HFFc6 (cell line): ENCODE results near the gene RAB37. TPM values are rescaled to one million over a fixed set of nuclear protein-coding genes. Genes with fewer than 3 reads are reported as not detected.

Experiments
- DNase-seq: peaks from one replicate; pipeline ENCODE4 v3.0.0-alpha.2; 2018
- H3K27ac Mint-ChIP-seq: 2 replicates; pipeline ENCODE4 v1.8.0; 2020; ENCODE audit warnings: mild to moderate bottlenecking, mixed read lengths
- H3K27me3 Mint-ChIP-seq: 2 replicates; pipeline ENCODE4 v1.8.0; 2021; ENCODE audit warnings: mild to moderate bottlenecking, moderate library complexity, mixed read lengths; ENCODE audit not compliant: insufficient read depth
- H3K36me3 Mint-ChIP-seq: 2 replicates; pipeline ENCODE4 v1.8.0; 2021; ENCODE audit warnings: low read depth, mixed read lengths
- H3K4me1 Mint-ChIP-seq: 2 replicates; pipeline ENCODE4 v1.8.0; 2020; ENCODE audit warnings: low read depth, mixed read lengths
- H3K4me3 Mint-ChIP-seq: 2 replicates; pipeline ENCODE4 v1.8.0; 2020; ENCODE audit warnings: mild to moderate bottlenecking, moderate library complexity, mixed read lengths
- H3K9me3 Mint-ChIP-seq: 2 replicates; pipeline ENCODE4 v1.8.0; 2020; ENCODE audit warnings: mild to moderate bottlenecking, mixed read lengths
- total RNA-seq, 6 experiments: library from RNA; stranded (reverse); fragmentation: NEBNext Ultra II Directional; extraction: Animal tissue kit (Norgen Biotek cat#: 25700); gene quantifications; 2 replicates in 1 of 6; 3 replicates in 5 of 6; pipeline ENCODE4 v1.2.3, GENCODE V29; 2021
- TF ChIP-seq, protein P1 (sequence below): fragments of 200-600 bp; sonication (generic); IDR thresholded peaks from 2 replicates; pipeline ENCODE4 v1.5.0; 2021; ENCODE audit warnings: antibody characterized with exemption, mild to moderate bottlenecking

Gene RAB37
- total RNA-seq, 6 experiments from 2014 or later: 0.11 to 0.28 (median 0.12) TPM; not detected in 3

DNA sequence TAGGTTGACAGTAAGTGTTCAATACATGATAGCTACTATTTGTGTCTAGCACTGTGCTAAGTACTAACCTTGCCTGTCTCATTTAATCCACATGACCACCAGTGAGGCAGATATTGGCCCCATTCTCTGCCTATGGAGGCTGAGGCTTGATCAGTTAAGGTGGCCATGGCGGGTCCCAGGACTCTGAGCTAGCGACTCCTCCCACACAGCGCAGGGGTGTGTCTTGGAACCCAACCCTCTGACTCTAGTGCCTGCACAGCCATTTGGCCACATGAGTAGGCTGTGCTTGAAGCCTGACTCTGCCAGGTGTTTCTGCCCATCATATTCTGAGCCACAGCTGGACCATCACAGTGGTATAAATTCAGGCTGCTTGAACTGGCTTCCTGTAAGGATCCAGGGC, 17.8 kb downstream of the RAB37 start:
- Mint-ChIP-seq H3K27ac (no peak overlapping the region), H3K9me3 (no peaks in the 10 kb centered on the region), H3K36me3 (peaks cover 5% of the 10 kb centered on the region; the same call in 1 of the 2 replicates), H3K4me1 (peaks cover 31% of the 10 kb centered on the region), H3K27me3 (peaks cover 3% of the 10 kb centered on the region), H3K4me3 (no peak overlapping the region)
- DNase-seq: no peak
- TF ChIP-seq, protein P1, sequence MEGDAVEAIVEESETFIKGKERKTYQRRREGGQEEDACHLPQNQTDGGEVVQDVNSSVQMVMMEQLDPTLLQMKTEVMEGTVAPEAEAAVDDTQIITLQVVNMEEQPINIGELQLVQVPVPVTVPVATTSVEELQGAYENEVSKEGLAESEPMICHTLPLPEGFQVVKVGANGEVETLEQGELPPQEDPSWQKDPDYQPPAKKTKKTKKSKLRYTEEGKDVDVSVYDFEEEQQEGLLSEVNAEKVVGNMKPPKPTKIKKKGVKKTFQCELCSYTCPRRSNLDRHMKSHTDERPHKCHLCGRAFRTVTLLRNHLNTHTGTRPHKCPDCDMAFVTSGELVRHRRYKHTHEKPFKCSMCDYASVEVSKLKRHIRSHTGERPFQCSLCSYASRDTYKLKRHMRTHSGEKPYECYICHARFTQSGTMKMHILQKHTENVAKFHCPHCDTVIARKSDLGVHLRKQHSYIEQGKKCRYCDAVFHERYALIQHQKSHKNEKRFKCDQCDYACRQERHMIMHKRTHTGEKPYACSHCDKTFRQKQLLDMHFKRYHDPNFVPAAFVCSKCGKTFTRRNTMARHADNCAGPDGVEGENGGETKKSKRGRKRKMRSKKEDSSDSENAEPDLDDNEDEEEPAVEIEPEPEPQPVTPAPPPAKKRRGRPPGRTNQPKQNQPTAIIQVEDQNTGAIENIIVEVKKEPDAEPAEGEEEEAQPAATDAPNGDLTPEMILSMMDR: no peak

GRCh38 chr17:74755533-74755932, 18.5 kb downstream of the RAB37 start:
- TF ChIP-seq, protein P1: no peak
- no peak for DNase-seq
- H3K27ac Mint-ChIP-seq: no peak overlapping the region
- no peaks in the 10 kb centered on the region for H3K9me3 Mint-ChIP-seq
- peaks cover 29% of the 10 kb centered on the region for H3K4me1 Mint-ChIP-seq
- H3K36me3 Mint-ChIP-seq: peaks cover 5% of the 10 kb centered on the region; the same call in 1 of the 2 replicates
- no peak overlapping the region for H3K4me3 Mint-ChIP-seq
- peaks cover 1% of the 10 kb centered on the region; the same call in 1 of the 2 replicates for H3K27me3 Mint-ChIP-seq

- Mint-ChIP-seq H3K4me3 (no peak overlapping the region), H3K4me1 (peaks cover 25% of the 10 kb centered on the region), H3K27me3 (peaks cover 1% of the 10 kb centered on the region; the same call in 1 of the 2 replicates), H3K27ac (no peak overlapping the region), H3K9me3 (no peaks in the 10 kb centered on the region), H3K36me3 (peaks cover 5% of the 10 kb centered on the region; the same call in 1 of the 2 replicates)
- TF ChIP-seq, protein P1: no peak
- no peak for DNase-seq
Measured at GRCh38 chr17:74756891-74757290, 19.8 kb downstream of the RAB37 start.

- DNase-seq: no peak
- peaks cover 25% of the 10 kb centered on the region for H3K4me1 Mint-ChIP-seq
- H3K9me3 Mint-ChIP-seq: no peaks in the 10 kb centered on the region
- no peak overlapping the region for H3K4me3 Mint-ChIP-seq
- no peak overlapping the region for H3K27ac Mint-ChIP-seq
- H3K36me3 Mint-ChIP-seq: peaks cover 4% of the 10 kb centered on the region; the same call in 1 of the 2 replicates
- H3K27me3 Mint-ChIP-seq: no peaks in the 10 kb centered on the region
- TF ChIP-seq, protein P1: no peak
Measured at GRCh38 chr17:74757502-74757901, 20.4 kb downstream of the RAB37 start.

DNA sequence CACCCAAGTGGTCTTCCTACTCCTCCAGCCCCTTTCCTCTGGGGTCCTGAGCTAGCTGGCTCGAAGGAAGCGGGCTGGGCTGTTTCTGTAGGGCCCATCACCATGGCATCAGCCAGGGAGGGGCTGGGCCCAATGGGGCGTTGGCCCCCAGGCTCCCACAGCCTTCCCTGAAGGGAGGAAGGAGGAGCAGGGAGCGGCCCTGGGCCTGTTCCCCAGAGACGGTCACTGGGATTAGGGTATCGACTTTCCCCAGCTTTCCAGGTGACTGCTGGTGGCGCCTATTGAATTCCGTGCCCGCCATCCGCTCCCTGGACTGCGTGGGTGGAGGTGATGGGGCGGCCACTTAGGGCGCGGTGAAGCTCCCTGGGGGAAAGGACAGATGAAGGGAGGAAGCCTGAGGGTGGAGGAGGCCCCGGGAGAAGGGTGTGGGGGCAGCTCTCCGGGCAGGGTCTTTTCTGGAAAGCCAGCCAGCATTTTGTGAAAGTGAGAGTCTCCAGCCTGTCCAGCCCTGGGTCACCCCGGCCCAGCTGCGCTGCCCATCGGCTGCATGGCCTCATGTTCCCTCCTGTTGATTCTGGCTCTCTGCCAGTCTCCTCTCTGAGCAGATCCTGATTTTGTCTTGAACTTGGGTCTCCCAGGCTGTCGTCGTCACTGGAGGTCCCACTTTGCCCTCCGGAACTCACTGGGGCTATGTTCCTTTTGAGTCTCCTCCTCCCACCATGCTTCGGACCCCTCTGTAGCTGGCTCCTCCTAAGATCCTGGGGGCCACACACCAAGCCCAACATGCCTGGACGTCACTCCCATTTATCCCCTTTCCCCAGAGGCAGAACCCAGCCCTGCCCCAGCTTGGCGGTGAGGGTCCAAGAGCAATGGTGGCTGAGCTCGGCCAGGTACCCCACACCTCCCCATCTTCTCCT, 21.1 kb downstream of the RAB37 start:
- Mint-ChIP-seq H3K4me1 (peaks cover 18% of the 10 kb centered on the region), H3K36me3 (no peaks in the 10 kb centered on the region), H3K4me3 (no peak overlapping the region), H3K27ac (no peak overlapping the region), H3K9me3 (no peaks in the 10 kb centered on the region), H3K27me3 (no peaks in the 10 kb centered on the region)
- TF ChIP-seq, protein P1: no peak
- DNase-seq: no peak
